ENCODE results near the gene COG2.

- TF ChIP-seq CTCF (IDR thresholded peaks at IDR 0.05) (no peak), POLR2A (IDR thresholded peaks at IDR 0.05) (no peak)
Measured at GRCh38 chr1:230682882-230683610, 40.8 kb downstream of the COG2 start.
